Putamen (tissue), 1 donor: ENCODE measurements around the gene ITPK1.

ENCODE experiments used
- DNase-seq: peaks from one replicate; pipeline ENCODE4 v3.0.0-alpha.2; 2016; ENCODE audit warnings: low spot score

ITPK1 gene

DNA sequence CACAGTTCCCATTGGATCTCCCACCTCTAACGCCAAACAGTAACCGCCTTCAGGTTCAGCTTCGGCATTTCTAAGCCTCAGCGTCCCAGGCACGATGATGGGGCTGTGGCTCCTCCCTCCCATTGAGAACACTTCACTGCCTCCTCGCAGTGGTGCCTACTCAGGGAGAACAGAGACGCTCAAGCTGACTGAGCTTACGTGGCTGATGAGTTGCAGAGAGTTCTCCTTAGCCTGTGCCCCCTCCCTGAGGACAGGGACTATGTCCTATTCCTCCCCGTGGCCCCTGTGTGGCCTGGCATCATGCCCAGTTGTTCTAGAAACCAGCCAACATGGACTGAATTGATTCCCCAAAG is 87.0 kb downstream of the ITPK1 start:
- DNase-seq = no peak

- no peak for DNase-seq
Measured at GRCh38 chr14:93027810-93028723, 87.7 kb downstream of the ITPK1 start.

GRCh38 chr14:93026339-93026738 is 89.4 kb downstream of the ITPK1 start:
- no peak for DNase-seq

DNA sequence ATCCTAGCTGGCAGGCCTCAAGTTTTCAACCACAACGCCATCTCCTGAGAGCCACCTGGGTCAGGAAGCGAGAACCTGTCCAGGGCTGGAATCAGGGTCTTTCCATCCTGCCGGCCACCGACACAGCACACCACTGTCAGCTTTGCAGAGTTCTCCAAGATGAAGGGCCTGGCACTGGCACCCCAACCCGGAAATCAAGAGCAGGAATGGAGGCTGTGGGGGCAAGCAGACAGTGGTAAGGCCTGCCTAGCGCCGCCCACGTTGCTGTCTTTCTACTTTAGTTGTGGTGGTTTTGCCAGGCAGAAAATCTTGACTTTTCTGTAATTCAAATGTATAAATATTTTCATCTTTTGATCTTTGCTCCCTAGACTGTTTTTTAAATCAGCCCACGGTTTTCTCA is 90.7 kb downstream of the ITPK1 start:
- DNase-seq = no peak

- no peak for DNase-seq
Measured at GRCh38 chr14:93024493-93024892, 91.2 kb downstream of the ITPK1 start.

DNA sequence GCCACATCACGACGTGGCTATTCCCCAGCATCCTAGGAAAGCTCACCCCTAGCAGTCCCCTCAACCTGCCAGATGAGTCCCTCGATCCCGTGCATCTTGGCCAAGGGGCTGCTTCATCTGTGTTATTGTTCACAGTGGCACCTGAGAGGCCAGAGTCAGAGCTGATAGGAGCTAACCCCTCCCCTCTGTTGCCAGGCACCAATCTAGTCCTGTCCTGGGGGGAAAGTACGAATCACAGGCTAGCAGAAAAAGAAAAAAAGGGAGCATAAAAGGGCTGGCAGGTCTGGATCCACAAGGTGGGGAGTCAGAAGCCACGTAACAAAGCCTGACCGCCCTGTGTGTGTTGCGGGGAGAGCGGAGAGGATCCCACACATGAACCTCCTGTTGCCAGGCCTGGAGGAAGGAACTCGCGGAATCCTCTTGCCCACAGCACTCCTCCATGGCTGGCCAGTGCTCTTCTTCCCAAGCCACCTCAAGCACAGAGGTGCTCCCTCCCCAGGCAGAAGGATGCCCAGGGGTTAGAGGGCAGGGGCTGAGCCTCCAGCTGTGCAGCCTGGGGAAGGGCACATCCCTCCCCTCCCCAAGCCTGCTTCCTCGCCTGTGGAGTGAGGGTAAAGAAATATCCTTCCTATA is 91.8 kb downstream of the ITPK1 start:
- no peak for DNase-seq

DNA sequence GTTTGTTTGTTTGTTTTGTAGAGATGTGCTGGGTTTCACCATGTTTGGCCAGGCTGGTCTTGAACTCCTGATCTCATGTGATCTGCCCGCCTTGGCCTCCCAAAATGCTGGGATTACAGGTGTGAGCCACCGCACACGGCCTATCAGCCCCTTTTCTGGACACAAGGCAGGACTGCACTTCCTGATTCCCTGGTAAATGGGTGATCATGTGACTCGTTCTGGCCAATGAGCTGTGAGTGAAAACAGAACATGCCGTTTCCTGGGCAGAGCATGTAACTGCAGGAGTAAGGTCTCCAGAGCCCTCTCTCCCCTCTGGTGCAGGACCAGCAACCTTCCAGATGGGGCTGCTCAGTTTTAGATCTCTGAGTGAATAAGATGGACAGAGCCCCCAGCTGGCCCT is 92.7 kb downstream of the ITPK1 start:
- no peak for DNase-seq

DNA sequence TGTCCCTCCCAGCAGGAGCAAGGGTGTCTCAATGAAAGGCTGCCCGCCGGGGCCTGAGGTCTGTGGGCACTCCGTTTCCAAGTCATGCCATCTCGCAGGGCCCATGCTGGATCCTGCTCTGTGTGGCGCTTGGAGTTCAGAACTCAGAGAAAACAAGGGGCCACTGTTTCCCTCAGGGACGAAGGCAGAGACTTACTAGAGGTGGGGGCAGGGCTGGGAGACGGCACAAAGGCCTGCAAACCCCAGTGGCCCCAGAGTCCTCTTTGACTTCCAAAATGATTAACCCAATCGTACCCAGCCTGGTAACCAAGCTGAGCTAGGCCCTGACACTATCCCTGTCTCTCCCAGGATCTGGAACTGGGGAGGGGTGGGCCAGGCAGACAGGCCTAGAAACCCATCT is 95.8 kb downstream of the ITPK1 start:
- peak; percentile 94 for DNase-seq

GRCh38 chr14:93019367-93019843 is 96.3 kb downstream of the ITPK1 start:
- DNase-seq = no peak

GRCh38 chr14:93018366-93018765 is 97.4 kb downstream of the ITPK1 start:
- no peak for DNase-seq

- DNase-seq = no peak
Measured at GRCh38 chr14:93017898-93018297, 97.8 kb downstream of the ITPK1 start.

- DNase-seq = no peak
Measured at GRCh38 chr14:93017301-93017797, 98.4 kb downstream of the ITPK1 start.

DNA sequence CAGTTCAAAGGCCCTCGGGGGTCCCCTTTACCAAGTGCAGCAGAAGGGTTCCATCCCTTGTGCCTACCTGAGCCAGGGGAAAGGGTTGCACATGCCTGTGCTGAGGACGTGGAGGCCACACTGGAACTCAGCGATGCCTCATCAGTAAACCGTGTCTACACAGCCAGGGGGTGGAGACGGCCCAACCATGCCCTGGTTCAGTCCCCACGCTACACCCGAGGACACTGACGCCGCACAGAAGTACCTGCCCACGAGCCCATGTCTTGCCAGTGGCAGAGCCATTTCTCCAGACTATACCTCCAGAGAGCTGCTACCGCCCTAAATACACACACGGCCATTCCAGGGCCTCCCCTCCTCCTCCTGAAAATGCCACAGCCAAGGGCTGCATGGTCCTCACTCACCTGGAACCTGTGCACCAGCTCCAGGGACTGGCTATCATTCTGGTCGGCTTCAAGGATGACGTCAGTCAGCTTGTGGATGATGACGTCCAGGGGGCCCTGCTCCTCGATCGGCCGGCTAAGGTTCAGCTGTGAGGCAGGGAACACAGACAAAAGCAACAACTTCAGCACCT is 99.4 kb downstream of the ITPK1 start:
- no peak for DNase-seq

DNA sequence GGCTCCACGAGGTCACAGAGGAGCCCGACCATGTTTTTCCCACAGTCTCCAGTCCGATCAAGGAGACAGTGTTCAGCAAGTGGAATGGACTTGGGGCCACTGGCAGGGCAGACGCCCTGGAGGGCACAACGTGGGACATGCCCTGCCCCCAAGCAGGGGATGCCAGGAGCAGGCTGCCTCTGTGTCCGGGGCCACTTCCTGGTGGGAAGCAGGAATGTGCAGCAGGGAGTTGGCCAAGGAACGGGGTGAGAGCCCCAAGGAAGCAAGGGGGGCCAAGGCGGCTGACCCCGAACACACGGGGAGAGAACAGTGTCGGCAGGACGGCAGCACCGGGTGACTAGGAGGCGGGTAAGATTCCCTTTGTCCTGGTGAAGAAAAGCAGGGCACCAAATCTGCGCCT is 100.2 kb downstream of the ITPK1 start:
- DNase-seq = no peak

DNA sequence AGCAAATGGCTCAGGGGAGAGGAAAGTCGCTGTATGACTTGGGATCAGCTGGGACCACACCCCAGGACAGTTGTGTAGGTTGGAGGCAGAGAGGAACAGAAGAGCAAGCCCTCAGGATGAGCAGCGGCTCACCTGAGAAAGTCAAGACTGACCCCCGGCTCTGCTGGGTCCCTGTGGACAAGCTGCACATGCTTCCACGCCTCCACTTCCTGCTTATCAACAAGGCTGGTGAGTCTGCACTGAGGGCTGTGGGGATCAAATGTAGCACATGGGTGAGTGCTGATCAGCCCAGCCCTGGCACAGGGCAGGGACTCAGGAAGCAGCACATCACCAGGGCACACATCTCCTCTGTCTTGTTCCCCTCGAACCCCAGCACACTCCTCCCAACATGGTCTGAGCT is 100.7 kb downstream of the ITPK1 start:
- DNase-seq = no peak

DNA sequence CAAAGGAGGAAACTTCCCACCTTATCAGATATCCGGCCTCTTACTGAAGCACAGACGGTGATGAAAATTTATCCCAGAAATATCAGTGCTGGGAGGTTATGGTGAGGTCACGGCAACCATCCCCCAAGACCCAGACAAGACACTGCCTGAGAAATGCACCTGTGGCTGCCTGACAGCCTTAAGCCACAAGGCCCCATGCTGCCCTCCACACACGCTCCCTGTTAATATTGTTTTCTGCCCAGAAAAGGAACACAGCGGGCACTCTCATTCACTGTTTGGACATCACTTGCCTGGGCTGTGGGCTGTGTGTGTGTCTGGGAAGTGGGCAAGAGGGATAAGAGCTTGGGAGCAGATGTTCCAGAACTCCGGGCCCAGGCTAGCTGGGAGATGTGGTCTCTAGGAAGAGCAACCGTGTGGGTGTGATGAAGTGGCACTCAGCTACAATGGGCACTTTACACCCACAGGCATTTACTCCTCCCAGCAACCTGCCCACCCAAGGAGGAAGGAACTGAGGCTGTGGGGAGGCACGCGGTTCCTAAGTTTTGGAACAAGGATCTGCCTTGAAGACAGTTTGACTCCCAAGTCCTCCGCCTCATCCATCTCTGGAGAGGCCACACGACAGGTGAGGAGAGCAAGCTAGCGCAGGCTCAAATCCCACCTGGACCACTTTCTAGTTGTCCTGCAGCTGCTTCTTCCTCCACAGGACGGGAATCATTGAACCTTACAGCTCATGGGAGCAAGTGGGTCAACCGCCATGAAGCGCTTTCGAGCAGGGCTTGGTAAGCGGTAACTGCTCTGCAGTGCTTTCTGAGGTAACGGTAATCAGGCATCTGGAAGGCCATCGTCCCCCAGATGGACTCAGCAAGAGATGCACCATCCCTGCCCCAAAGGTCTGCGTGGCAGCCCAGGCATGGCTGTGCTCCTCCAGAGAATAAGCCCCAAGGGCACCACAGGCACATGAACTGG is 101.4 kb downstream of the ITPK1 start:
- DNase-seq = no peak

GRCh38 chr14:93012951-93013719 is 102.6 kb downstream of the ITPK1 start:
- DNase-seq = no peak

- DNase-seq = no peak
Measured at GRCh38 chr14:93012506-93012905, 103.2 kb downstream of the ITPK1 start.

DNA sequence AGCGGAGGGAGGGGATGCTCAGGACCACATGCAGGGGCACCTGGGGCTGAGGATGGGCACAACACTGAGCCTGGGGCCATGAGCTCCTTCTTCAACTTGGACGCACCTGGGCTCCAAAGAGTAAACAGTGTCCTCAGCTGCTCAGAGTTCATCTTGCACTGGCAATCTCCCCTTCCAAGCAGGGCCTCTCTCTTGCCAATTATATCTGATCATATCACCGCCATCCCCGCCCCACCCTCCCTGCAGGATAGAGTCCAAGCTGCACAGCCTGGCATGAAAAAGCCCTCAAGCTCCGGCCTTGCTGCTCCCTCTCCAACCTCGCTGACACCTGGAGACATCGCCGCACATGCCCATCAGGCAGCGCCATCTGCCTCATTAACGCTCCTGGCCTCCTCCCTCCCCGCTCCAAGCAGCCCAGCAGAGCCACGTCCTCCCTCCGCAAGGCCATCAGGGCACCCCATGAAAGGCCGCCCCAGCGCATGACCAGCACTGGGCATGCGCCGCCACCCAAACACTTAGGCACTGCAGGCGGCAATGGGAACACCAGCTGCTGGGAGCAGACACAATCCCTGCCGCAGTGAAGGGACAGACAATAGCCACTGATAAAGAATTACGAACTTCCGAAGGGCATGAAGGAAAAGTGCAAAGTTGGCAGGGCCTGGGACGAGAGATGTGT is 103.9 kb downstream of the ITPK1 start:
- DNase-seq = peak; percentile 88

DNA sequence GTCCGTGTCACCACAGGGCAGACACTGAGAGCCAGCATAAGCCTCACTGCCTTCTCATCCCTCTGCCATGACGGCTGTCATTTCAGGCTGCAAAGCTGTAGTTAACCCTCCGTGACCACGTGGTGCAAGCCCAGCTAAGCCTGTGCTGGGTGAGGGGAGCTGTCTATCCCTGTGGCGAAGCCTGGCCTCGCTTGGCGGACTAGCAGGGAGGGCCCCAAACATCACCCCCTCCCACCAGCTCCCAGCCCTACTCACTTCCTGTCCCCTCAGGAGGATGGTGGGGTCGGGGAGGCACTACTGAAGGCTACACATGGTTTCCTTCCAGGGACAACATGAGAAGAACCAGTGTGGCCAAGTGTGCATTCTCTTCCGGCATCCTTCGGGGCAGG is 104.6 kb downstream of the ITPK1 start:
- DNase-seq = no peak
